Type B pancreatic cell (in vitro differentiated cells): ENCODE measurements around the gene NUB1. TPM values are rescaled to one million over a fixed set of nuclear protein-coding genes. Genes with fewer than 3 reads are reported as not detected.

ENCODE experiments used
- DNase-seq: peaks from one replicate; pipeline ENCODE4 v3.0.0; 2021; ENCODE audit warnings: mixed read lengths; ENCODE audit not compliant: unreplicated experiment; ENCODE audit errors: extremely low spot score
- H3K27ac Mint-ChIP-seq: 2 replicates; pipeline ENCODE4 v1.8.0; 2021; ENCODE audit warnings: mild to moderate bottlenecking, mixed read lengths
- H3K27me3 Mint-ChIP-seq: 2 replicates; pipeline ENCODE4 v1.8.0; 2021; ENCODE audit warnings: mixed read lengths
- H3K36me3 Mint-ChIP-seq: 2 replicates; pipeline ENCODE4 v1.8.0; 2021; ENCODE audit warnings: mixed read lengths
- H3K4me1 Mint-ChIP-seq: one replicate; pipeline ENCODE4 v1.8.0; 2021; ENCODE audit warnings: mixed read lengths; ENCODE audit not compliant: unreplicated experiment
- H3K4me3 Mint-ChIP-seq: 2 replicates; pipeline ENCODE4 v1.8.0; 2021; ENCODE audit warnings: mild to moderate bottlenecking, mixed read lengths
- H3K9me3 Mint-ChIP-seq: 2 replicates; pipeline ENCODE4 v1.8.0; 2021; ENCODE audit warnings: mixed read lengths
- total RNA-seq: library from RNA; stranded (reverse); gene quantifications from 2 replicates; pipeline ENCODE4 v1.2.1, GENCODE V29; 2021; ENCODE audit warnings: low replicate concordance
- TF ChIP-seq, protein P1 (sequence below): fragments of 200-600 bp; sonication (generic); conservative IDR thresholded peaks from 2 replicates; pipeline ENCODE4 v1.5.0; 2021; ENCODE audit warnings: antibody characterized with exemption, mild to moderate bottlenecking

NUB1 gene
- total RNA-seq, 1 donor from 2014 or later: 54.3 TPM

- no peak overlapping the region for H3K27ac Mint-ChIP-seq
- no peaks in the 10 kb centered on the region for H3K27me3 Mint-ChIP-seq
- peaks cover 33% of the 10 kb centered on the region for H3K4me1 Mint-ChIP-seq
- H3K4me3 Mint-ChIP-seq: no peak overlapping the region
- no peaks in the 10 kb centered on the region for H3K36me3 Mint-ChIP-seq
- no peak for DNase-seq
- TF ChIP-seq, protein P1, sequence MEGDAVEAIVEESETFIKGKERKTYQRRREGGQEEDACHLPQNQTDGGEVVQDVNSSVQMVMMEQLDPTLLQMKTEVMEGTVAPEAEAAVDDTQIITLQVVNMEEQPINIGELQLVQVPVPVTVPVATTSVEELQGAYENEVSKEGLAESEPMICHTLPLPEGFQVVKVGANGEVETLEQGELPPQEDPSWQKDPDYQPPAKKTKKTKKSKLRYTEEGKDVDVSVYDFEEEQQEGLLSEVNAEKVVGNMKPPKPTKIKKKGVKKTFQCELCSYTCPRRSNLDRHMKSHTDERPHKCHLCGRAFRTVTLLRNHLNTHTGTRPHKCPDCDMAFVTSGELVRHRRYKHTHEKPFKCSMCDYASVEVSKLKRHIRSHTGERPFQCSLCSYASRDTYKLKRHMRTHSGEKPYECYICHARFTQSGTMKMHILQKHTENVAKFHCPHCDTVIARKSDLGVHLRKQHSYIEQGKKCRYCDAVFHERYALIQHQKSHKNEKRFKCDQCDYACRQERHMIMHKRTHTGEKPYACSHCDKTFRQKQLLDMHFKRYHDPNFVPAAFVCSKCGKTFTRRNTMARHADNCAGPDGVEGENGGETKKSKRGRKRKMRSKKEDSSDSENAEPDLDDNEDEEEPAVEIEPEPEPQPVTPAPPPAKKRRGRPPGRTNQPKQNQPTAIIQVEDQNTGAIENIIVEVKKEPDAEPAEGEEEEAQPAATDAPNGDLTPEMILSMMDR: no peak
- peaks cover 9% of the 10 kb centered on the region for H3K9me3 Mint-ChIP-seq
Measured at GRCh38 chr7:151423936-151424335, 82.3 kb downstream of the NUB1 start.

GRCh38 chr7:151424799-151425198, 83.2 kb downstream of the NUB1 start:
- H3K27ac Mint-ChIP-seq: no peak overlapping the region
- no peak for DNase-seq
- TF ChIP-seq, protein P1: no peak
- H3K4me1 Mint-ChIP-seq: peaks cover 41% of the 10 kb centered on the region
- H3K9me3 Mint-ChIP-seq: peaks cover 9% of the 10 kb centered on the region
- H3K27me3 Mint-ChIP-seq: no peaks in the 10 kb centered on the region
- no peak overlapping the region for H3K4me3 Mint-ChIP-seq
- no peaks in the 10 kb centered on the region for H3K36me3 Mint-ChIP-seq

DNA sequence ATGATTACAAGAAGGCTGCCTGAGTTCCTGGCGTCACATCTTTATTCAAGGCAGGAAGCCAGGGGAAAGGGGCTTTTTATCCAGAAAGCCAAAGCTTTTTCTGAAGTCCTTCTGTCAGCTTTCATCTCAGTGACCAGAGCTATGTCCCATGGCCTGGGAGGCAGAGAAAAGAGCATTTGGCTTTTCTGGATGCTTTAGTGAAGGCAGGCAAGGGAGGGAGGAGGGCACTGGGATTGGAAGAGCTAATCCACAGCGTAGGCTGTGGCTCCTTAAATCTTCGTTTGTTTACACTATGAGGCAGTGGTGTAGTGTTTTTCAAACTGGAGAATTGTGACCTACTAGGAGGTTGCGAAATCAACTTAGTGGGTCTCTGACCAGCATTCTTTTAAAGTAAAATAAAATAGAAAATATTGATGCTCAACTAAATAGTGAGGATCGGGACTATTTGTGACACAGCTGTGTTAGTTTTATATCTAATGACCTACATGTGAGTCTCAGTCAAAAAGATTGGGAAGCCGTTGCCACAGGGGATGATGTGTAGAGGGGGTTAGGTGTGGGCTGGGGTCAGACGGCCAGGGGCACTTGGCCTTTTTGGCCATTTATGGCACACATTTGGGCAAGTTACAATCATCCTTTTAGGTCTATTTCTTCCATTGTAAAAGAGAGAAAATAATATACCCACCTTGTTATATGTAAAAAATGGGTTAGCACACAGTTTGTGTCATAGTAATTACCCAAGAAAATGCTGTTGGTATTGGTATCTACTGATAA, 84.2 kb downstream of the NUB1 start:
- H3K27ac Mint-ChIP-seq: no peak overlapping the region
- H3K4me3 Mint-ChIP-seq: no peak overlapping the region
- no peaks in the 10 kb centered on the region for H3K36me3 Mint-ChIP-seq
- DNase-seq: no peak
- peaks cover 45% of the 10 kb centered on the region for H3K4me1 Mint-ChIP-seq
- TF ChIP-seq, protein P1: no peak
- H3K9me3 Mint-ChIP-seq: peaks cover 9% of the 10 kb centered on the region
- no peaks in the 10 kb centered on the region for H3K27me3 Mint-ChIP-seq

DNA sequence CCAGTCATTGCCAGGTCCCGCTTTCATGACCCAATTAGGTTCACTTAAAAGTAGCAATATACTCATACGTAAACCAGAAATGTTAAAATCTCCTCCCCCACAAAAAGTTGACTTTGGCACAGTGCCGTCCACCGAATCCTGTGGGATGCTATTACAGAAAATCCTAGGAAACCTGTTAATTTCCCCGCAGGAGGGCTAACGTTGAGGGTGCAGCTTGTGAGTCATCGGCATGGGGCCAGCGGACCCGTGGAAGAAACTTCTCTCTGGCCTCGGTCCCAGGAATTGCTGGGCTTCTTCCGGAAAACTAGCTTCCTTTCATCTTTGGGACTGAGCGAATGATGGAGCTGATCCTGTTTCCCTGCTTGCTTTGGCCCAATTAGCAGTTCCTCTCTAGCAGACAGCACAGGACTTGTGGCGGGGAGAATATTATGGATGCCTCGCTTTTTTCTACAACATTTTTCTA, 84.9 kb downstream of the NUB1 start:
- H3K27me3 Mint-ChIP-seq: no peaks in the 10 kb centered on the region
- H3K27ac Mint-ChIP-seq: no peak overlapping the region
- H3K4me1 Mint-ChIP-seq: peaks cover 45% of the 10 kb centered on the region
- TF ChIP-seq, protein P1: no peak
- DNase-seq: no peak
- H3K4me3 Mint-ChIP-seq: no peak overlapping the region
- no peaks in the 10 kb centered on the region for H3K36me3 Mint-ChIP-seq
- H3K9me3 Mint-ChIP-seq: peaks cover 9% of the 10 kb centered on the region

GRCh38 chr7:151426904-151427704, 85.5 kb downstream of the NUB1 start:
- DNase-seq: no peak
- H3K4me1 Mint-ChIP-seq: peaks cover 45% of the 10 kb centered on the region
- peaks cover 5% of the 10 kb centered on the region for H3K9me3 Mint-ChIP-seq
- no peak overlapping the region for H3K4me3 Mint-ChIP-seq
- no peaks in the 10 kb centered on the region for H3K36me3 Mint-ChIP-seq
- no peaks in the 10 kb centered on the region for H3K27me3 Mint-ChIP-seq
- TF ChIP-seq, protein P1: no peak
- no peak overlapping the region for H3K27ac Mint-ChIP-seq
